NCI-H526 (cell line): ENCODE measurements around the gene MCRIP1.
"Not testable (repeated sequence)": the region's sequence is repeated elsewhere in the genome, so short reads cannot be mapped to it uniquely, and the experiment has no call there.

Experiments
- DNase-seq, 2 experiments: peaks; one replicate each; lab custom pipeline; 2025; lab: John Stamatoyannopoulos, UW

MCRIP1 gene

DNA sequence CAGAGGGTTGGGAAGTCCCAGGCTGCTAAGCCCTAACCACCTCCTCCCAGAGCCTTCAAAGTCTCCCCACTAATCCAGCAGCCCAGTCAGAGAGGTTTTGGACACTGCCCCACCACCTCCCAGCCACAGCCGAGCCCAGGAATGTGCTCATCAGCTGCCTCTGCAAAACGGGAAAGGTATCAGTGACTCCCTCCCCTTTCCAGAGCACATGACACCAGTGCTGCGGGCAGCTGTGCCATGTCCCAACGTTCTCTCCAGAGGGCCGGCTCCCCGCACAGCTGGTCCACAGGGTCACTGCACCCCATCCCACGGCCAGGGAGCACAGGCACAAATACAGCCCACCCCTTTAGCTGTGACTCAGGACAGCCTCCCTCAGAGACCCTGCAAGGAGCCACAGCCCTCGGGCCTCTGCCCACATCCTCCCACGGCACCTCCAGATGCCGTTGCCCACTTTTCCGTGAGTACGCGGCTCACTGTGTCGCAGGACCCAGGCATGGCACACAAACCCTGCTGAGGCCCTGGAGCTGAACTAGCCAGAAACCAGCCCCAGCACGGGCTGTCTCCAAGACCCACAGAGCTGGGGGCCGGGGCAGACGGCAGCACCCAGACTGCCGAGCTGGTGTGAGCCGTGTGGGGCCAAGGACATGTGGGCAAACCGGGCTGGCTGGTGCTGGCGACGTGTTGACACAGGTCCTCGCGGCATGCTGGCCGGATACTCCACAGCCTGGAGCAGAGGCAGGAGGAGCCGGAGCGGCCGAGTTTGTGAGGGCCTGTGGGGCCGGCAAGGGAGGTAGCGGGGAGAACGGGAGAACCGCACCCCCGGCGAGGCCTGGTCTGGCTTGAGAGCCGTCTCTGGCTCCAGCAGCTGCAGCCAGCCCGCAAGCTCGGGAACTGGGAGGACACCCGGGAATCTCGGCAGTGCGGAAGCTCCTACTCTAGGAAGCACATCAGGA, 8.0 kb upstream of the MCRIP1 start:
- no peak for DNase-seq

DNA sequence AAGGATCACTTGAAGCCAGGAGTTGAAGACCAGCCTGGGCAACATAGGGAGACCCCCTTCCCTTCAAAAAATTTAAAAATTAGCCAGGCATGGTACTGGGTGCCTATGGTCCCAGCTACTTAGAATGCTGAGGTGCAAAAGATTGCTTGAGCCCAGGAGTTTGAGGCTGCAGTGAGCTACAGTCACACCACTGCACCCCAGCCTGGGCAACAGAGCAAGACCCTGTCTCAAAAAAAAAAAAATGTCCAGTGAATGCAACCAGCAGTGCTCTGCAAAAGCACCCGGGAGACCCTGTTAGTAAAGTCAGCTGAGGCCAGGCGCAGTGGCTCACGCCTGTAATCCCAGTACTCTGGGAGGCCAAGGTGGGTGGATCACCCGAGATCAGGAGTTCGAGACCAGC, 7.0 kb upstream of the MCRIP1 start:
- not testable (repeated sequence) for DNase-seq

DNA sequence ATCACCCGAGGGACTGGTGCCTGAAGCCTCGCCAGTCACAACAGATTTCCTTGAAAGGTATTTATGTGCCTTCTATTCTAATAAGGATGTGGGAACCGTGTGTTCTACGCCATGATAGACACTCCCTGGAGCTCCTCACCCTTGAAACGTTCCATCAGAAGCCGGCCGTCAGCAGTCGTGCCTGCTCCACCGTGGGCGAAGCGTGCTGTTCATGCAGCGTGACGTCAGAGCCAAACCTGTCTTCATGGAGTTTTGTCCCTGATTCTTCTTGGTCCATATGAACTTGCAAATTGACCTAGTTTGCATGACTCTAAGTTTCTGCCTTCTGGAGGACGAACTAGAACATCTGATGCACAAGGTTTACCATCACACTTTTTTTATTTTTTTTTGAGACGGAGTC, 6.2 kb upstream of the MCRIP1 start:
- no peak for DNase-seq

DNA sequence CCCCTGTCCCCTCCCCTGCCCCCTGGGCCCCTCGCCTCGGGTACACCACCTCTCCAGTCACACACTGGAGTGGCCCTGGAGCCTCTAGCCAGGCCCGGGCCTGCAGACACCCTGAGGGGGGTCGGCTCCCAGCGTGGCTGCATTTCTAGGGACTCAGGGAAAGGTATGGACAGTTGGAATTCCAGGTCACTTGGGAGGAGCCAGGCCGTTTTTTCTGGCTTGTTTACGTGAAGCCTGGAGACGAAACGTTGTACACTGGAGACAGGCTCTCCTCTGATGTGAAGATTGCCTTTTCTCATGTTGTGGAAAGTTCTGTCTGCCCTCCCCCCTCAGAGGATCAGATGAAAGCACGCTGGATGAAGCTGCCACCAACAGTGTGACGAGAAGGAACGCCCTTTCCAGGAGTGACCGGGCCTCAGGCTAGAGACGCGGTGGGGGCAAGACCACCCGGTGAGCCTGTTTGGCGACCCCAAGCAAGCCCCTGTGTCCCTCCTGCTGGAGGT, 5.7 kb upstream of the MCRIP1 start:
- no peak for DNase-seq

DNA sequence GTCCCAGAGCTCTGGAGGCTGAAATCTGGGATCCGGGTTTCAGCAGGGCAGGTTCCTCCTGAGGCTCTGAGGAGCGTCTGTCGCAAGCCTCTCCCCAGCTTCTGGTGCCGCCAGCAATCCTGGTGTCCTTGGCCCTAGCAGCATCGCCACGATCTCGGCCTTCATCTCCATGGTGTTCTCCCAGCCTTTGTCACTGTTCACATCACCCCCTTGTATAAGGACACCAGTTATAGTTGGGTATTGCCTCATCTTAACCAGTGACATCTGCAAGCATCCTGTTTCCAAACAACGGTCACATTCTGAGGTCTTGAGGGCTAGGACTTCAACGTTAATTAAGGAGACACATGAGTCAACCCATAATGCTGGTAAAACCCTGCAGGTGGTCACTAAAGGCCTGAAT, 4.5 kb upstream of the MCRIP1 start:
- no peak for DNase-seq

DNA sequence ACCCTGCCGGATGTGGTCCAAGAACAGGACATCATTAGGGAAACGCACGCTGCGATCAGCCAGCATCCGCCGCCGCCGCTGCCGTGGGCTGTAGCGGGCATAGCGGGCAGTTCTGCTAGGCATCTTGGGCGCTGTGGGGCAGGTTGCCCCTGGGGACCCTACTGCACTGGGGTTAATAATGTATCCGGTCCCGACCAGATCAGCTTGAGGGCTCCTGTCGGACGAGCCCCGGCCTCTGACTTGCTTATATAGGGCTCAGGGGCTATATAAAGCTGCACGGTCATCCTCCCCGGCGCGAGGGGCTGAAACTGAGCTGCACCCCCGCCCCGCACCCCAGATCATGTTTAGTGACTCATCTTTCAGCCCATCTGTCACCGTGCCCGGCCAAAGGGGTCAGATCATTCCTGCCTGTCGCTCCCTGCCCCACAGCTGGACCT, 1.8 kb upstream of the MCRIP1 start, which contains the start of gene PPP1R27:
Gene PPP1R27, minus strand, starts transcription at position 220 of the 437 bp plus-strand sequence. Its CDS starts 97 bp downstream, at position 123.
- no peak for DNase-seq

DNA sequence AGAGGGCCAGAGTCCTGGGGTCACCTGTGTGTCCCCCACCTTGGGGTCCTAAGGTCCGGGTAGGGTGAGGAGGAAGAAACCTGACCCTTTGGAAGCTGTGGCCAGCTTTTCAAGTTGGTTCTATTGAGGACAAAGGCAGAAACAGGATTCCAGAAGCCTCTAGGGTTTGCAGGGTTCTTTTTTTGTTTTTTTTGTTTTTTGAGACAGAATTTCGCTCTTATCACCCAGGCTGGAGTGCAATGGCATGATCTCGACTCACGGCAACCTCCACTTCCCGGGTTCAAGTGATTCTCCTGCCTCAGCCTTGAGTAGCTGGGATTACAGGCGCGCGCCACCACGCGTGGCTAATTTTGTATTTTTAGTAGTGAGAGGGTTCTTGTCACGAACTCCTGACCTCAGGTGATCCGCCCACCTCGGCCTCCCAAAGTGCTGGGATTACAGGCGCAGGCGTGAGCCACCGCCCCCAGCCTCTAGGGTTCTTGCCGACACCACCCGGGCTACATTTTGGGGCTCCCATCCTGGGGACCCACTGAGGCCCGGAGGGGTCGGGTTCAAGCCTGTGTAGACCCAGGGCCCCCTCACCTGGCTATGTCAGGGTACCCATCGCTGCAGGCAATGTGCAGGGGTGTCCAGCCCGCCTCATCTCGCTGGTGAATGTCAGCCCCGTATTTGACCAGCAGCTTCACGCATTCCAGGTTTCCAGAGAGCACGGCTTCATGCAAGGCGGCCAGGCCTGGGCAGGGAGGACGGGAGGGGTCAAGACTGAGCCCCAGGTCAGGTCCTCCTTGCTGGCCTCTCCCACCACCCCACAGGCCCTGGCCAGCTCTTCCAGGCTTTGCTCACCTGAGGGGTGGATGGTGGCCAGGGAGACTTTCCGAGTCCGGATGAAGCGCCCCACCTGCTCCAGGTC, 1.1 kb upstream of the MCRIP1 start:
- DNase-seq, result no peak

DNA sequence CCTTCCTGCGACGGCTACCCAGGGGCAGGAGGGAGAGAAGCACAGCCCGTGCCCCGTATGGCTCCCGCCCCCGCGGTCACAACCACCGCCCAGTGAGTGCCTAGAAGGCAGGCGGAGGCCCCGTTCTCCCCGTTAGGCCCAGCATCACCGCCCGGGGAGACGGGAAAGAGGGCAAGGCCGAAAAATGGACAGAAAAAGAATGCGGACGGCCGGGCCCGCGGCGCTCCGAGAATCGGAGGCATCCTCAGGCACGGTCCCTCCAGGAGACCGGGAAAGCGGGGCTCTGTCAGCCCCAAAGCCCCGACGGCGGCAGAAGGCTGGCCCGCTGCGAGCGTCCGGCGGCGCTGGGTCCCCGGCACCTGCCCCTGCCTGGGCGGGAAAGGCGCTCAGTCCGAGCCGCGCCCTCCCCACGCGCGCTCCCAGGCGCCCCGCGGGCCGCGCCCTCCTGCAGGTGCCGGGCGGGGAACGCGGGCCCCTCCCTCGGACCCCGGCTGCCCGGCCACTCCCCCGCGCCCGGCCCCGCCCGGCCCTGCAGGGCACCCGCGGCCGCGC, 407 bp downstream of the MCRIP1 start:
- peak in 1 of 2 experiments; percentile 65 for DNase-seq

DNA sequence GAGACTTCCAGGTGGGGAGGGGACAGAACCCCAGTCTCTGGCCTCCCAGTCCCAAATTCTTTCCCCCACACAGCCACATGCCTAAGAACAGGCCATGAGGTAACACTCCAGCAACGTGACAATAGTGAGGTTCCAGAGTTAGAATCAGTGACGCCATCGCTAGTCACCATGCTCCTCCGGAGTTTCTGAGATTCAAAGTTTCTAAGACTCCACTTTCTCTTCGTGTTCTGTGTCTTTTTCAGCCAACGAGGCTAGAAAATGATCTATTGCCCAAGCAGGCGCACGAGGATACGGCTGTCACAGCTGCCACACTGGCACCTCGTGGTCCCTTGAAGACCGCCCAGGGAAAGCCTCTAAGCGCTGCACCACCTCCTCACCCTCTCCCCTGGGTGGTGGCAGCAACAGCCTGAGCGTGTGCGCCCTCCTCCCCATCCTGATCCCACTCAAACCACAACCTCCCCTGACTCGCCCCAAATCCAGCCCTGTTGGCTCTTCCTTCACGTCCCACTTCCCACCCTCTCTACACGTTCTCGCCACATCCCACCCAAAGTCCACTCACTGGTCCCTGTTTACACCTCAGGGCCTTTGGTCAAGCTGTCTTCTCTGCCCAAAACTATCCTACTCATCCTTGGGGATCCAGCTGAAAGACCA, 1.0 kb downstream of the MCRIP1 start:
- peak in 1 of 2 experiments; percentile 49 for DNase-seq

DNA sequence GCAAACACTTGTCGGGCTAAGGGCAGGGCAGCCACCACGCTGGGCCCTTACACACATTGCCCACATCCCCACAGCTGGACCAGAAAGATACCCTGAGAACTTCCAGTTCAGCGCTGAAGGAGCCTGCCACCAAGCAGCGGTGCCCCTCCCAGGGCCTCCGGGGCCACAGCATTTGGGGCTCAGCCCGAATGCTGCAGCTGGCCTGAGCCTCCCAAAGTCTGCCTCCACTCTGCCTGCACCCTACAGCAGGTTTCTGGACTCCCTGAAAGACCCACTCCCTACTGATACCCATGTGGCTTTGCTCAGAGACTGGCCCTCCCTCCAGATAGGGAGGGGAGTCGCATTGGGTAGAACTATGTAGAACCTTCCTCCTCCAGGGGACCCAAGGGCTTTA, 1.5 kb downstream of the MCRIP1 start:
- no peak for DNase-seq

DNA sequence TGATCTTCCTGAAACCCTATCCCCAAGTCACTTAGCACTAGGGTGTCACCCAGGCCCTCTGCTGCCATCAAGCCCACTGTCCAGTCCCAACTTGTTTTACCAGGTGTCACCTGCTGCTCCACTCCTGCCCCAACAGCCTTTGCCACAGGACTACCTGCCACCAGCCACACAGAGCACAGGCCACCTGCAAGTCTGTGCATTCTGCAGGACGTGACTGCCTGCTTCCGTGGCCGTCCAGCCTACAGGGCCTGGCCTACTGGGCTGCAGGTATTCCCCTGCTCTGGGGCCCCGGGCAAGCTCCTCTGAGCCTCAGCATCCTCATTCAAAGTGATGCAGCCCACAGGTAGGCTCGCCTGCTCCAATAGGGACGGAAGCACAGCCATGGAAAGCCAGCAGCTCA, 3.2 kb downstream of the MCRIP1 start:
- no peak for DNase-seq

DNA sequence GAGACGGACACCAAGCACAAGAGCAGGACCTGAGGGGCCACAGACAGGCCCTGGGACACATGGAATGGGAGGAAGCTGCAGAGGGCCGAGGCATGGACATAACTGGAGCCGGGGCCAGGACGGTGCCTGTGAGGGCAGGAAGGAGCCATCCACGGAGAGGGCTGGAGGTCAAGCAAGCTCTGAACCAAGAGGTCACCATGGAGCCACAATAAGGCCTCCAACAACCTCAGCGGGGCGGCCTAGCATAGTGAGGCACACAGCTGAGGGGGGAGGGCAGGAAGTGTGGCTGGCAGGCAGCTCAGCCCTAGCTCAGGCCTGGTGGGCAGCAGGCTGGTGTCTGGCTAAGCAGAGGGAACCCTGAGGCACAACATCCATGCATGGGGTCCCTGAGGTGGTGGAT, 4.4 kb downstream of the MCRIP1 start:
- no peak for DNase-seq

DNA sequence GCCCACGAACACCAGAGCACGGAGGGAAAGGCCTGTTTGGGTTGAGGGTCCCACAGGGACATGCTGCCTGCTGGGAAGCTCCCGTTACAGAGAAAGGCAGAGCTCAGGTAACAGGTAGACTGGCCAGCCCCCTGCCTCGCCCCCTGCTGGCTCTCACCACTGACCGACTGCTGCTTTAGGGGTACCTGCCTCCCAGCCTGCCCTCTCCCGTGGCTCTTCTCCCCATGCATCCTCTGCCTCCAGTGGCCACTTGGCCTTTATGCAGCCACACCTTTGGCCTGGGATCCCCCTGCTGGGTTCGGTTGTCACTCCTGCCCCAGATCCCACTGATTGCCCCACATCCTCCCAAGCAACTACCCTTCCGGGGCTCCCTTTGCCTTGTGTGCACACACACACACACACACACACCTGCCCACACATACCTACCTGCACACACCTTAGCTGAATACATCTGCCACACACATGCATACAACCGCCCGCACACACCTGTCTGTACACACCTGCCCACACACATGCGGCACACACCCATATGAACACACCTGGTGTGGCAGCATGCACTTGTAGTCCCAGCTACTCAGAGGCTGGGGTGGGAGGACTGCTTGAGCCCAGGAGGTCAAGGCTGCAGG, 7.1 kb downstream of the MCRIP1 start:
- DNase-seq, result no peak

DNA sequence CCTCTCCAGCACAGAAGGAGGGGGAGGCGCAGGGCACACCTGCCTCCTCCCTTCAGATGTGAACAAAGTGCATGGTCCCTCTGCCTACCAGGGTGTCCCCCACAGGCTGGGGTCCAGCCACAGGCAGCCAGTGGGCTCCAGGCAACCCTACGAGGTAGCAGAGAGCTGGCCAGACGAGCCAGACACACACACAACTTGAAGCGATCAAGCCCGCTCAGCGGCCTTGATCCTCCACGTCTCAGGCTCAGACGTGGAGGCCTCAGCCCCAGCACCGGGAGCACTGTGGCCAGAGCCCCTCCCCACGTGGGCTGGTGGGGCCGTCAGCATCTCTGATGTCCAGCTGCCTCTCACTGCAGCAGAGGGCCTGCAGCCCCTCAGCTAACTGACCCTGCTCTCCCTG, 8.5 kb downstream of the MCRIP1 start:
- no peak for DNase-seq

DNA sequence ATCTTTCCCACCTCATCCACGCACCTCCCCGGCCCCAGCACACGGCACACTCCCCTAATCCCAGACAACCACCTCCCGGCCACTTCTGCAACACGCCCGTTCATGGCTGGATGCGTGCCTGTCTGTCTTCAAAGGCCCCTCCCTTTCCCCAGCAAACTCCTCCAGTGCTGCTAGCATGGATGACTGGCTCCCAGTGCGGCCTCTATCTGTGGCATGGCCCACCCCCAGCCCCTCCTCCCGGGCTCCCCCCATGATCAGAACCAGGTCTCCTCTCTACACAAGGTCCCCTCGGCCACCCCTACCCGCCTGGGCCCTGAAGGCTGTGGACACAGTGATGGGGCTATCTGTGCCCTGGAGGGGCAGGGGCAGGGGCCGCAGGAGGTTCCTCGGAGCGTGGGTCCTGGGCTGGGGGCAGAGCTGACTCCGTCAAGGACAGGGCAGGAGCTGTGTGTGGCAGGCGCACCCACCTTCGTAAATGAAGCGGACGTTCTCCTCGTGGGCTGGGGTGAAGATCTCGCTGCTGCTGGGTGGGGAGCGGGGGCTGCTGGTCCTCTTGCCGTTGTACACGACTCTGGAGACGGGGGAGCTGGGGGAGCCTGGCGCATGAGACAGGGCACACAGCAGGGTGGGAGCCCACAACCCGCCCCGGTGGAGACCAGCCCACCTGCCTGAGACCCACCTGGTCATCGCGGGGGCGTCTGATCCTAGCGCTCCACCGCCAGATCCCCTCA, 9.1 kb downstream of the MCRIP1 start:
- no peak for DNase-seq

DNA sequence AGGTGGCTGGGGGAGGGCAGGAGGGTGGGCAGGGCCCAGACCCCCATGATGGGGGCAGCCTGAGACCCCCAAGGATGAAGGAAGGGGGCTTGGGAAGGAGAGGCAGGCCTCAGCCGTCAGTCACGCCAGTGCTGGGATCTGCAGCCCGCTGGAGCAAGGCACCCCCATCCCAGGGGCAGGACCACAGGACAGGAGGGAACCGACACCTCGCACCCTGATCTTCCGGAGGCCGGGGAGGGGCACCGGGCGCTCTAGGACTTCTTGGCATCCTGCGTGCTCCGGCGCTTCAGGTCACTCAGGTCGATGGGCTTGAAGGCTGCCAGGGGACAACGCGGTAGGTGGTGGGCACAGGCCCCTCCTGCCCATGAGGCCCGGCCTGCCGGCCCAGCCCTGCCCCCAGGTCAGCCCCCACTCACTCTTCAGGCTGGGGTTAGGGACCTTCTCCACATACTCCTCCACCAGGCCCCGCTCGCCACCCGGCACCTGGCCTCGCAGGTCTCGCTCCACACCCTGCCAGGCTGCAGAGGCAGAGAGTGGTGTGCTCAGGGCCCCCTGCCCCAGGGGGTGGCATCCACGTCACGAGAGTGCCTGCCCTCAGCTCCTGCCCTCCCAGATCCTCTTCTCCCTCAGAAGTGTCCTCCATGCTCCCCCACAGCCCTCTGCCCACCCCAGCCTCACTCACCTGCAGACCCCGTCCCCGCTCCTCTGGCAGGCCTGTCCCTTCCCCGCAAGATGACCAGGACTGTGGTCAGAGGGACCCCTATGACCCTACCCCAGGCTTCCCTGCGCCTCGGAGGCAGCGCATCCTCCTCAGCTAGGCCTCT, 9.9 kb downstream of the MCRIP1 start:
- no peak for DNase-seq

DNA sequence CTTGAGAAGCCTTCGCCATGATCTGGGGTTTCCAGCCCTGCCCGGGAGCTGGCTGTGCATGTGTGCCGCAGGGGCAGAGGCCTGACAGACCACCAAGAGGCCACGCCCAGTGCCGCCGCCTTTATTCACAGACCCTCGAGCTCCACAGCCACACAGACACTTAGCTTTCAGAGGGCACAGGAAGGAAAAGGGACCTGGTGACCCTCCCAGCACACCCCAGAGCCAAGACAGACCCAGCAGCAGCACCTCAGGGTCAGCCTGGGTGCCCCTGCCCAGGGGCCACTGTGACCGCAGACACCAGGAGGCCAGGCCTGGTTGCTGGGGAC, 10.8 kb downstream of the MCRIP1 start:
- DNase-seq, result no peak

DNA sequence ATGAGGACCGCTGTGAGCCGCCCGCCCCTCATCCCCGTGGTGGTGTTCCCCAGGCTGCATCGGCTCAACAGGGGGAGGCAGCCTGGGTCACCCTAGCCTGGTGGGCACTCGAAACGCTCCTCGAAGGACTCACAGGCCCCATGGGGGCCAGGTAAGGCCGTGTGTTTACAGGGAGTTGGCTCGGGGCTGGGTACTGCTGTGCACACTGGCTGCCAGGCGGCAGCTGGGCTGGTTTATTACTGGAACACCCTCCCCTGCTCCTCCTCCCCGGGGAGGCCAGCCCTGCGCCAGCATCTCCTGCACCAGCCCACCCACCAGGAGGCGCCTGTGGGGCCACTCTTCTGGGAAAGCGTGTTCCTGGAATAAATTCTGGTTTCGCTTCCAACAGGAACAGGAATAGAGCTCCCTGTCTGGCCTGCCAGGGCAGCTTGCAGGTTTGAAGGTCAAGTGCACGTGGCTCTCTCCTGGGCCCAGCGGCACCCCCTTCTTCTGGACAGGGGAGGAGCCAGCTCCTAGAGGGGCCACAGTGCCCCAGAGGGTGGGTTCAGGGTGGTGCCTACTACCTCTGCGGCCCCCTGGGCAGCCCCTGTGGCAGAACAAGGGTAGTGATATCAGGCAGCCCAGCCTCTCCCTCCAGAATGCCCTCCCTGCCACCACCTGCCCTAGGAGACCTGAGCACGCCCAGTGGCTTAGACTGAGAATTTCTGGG, 11.3 kb downstream of the MCRIP1 start:
- peak; percentile 42 to 89 for DNase-seq

DNA sequence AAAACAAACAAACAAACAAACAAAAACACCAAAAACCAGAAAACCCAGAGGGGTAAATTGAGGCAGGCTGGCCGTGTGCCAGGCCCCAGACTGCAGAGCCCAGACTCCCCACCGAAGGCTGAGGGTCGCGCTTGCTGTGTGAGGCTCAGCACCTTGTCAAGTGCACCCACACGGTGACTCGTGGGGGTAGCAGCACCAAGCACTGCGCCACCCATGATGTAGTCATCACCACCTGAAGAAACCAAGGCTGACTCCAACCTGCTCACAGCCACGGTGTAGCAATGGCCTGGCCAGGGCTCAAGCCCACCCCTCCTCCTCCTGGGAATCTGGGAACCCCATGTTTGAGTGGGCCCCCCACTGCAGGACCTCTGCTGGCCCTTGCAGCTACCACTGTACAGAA, 11.9 kb downstream of the MCRIP1 start:
- DNase-seq, result no peak
